Skin of body (tissue), 2 donors: ENCODE measurements around the gene SELENOW. TPM values are rescaled to one million over a fixed set of nuclear protein-coding genes. Genes with fewer than 3 reads are reported as not detected.
"Not testable (repeated sequence)": the region's sequence is repeated elsewhere in the genome, so short reads cannot be mapped to it uniquely, and the experiment has no call there.

ENCODE experiments used
- DNase-seq: peaks from one replicate; lab custom pipeline; 2025; lab: John Stamatoyannopoulos, UW
- total RNA-seq: library from RNA; depleted of rRNA; stranded (reverse); fragments of >200 nt; gene quantifications from one replicate; pipeline ENCODE4 v1.2.3, GENCODE V29; 2014

SELENOW gene
- 169 TPM for total RNA-seq

DNA sequence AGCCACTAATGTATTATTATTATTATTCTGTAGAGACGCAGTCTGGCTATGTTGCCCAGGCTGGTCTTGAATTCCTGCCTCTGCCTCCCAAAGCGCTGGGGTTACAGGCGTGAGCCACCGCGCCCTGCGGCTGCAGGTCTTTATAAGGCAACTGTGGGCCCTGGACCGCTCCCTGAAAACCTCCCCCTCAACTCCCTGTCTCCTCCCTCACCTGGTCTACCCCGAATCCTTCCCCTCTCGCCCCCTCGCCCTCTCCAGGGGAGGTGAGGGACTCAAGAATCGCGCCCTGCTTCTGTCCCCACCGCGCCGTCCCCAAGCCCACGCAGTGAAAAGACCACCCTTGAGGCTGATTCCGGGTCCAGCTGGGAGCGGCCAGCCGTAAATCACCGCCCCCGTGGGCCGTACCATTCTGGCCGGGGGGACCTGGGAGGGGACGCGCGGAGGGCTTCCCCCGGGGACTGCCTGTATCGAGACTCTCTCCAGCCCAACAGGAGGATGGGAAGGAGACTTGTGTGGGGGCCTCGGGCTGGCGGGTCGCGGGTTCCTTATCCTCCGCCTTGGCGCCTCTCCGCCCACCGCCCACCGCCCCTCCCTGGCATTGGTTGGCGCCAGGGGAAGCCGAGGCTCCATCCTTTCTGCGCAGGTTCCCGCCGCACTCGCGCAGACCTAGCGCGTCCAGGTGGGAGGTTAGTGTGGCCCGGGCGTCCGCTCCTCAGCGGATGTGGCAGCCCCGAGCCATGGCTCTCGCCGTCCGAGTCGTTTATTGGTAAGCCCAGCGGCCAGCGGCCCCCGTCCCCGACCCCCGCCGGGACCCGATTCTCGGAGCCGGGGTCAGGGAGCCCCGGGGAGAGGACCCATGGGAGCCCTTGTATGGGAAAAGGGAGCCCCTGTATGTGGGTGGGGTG, at the start of gene SELENOW:
SELENOW (plus strand) TSS at position 655 of the 905 bp plus-strand sequence; CDS start at position 738, 83 bp downstream.
- peak; percentile 48 for DNase-seq

DNA sequence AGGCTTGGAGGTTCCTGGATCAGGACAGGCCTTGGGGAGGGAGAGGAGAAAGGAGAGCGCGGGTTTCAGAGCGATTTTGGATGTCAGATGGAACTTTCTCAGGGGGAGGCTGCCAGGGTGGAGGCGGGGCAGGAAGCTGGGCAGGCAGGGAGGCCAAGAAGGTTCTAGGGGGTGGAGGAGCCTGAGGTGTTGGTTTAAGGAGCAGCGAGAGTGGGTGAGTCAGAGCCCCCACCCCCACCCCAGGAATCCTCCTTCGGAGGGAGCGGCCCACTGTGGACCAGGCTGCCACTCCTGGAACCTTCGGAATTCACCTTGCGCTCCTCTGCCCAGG, 49.1 kb upstream of the SELENOW start:
- no peak for DNase-seq

DNA sequence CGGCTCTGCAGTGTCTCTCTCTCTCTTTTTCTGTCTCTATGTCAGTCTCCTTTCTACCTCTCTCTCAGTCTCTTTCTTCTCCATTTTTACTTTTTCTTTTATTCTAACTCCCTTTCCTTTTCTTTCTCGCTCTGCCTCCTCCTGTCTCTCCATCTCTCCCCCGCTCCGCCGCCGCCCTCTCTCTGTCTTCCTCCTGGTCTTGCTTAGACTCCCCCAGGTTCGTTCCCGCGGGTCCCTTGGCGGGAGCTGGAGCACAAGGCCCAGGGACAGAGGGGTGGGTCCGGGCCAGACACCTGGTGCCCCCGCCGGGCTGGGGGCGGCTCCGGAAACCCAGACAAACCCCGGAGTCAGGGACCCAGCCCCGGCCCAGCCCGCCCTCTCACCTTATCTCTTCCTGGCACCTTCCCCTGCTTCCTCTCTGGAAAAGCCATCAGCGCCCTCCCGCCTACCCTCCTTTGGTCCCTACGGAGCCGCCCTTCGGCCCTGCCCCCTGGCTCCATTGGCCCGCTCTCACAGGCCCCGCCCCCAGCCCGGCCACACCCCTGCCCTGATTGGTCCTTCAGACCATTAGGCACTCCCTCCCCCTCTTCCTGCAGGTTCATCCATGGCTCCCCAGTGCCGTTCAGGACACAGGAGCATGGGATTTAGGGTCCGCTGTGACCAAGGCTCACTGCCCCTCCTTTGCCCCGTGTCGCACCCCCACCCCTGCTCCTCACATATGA, 48.5 kb upstream of the SELENOW start:
- DNase-seq = no peak

DNA sequence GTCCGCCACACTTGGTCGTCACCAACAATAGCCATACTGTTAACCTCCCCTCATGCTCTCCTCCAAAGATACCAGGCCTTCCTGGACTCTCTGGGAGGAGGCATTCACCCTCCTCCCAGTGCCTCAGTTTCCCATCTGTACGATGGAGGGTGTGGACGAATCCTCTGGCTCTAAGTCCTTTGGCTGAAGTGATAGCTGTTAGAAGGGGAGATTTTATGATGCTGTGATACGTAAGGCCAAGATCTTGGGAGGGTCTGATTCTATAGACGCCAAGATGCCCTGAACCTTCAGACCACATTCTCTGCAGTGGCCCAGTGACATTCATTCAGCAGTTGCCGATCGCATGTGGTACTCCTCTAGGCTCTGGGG, 48.0 kb upstream of the SELENOW start:
- no peak for DNase-seq

DNA sequence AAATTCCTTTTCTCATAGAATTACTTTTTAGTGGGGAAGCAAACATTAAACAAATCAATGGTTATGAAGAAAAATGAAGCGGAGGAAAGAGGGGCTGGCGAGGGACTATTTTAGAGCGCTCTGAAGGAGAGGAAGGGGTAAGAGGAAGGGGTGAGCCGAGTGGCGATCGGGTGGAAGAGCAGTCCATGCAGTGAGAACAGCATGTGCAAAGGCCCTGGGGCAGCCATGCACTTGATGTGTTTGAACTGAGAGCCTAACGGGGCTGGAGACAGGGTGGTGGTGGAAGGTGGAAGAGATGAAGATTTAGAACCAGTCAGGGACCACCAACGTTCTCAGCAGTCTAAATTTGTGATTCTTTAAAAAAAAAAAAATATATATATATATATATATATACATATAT, 47.6 kb upstream of the SELENOW start:
- DNase-seq = no peak

DNA sequence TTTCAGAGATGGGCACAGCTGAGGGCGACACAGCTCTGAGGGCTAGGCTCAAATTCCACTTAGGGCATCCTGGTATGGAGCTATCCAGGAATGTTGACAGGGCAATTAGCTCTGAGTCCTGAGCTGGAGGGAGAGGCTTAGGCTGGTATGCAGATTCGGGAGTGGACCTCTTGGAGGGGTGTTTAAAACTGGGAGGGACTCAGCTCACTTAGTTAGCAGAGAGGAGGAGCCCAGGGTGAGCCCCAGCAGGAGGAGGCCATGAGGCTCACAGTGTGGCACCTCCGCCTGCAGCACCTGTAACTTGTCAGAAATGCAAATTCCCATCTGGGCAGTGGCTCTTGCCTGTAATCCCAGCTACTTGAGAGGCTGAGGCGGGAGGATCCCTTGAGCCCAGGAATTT, 43.4 kb upstream of the SELENOW start:
- DNase-seq = no peak

DNA sequence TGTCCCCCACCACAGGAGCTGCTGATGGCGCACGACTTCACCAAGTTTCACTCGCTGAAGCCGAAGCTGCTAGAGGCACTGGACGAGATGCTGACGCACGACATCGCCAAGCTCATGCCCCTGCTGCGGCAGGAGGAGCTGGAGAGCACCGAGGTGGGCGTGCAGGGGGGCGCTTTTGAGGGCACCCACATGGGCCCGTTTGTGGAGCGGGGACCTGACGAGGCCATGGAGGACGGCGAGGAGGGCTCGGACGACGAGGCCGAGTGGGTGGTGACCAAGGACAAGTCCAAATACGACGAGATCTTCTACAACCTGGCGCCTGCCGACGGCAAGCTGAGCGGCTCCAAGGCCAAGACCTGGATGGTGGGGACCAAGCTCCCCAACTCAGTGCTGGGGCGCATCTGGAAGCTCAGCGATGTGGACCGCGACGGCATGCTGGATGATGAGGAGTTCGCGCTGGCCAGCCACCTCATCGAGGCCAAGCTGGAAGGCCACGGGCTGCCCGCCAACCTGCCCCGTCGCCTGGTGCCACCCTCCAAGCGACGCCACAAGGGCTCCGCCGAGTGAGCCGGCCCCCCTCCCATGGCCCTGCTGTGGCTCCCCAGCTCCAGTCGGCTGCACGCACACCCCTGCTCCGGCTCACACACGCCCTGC, 37.5 kb upstream of the SELENOW start:
- no peak for DNase-seq

DNA sequence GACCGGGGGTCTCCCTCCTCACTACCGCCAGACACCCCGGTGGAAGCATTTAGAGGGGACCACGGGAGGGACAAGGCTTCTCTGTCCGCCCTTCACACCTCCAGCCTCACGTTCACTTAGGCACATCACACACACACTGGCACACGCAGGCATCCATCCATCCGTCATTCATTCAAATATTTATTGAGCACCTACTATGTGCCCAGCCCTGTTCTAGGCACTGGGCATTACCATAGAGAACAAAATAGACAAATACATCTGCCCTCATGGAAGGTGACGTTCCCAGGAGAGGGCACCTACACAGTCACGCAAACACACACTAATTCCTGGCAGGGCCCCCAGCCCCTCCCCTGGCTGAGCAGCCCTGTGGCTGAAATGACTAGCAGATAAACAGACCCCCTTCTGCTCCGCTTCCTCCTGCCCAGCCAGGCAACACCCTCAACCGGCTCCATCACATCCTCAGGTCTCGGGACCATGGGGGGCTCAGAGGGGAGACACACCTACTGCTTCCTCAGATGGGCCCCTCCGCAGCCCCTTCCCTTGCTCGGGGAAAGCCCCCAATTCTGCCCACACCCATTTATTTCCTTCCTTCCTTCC, 36.9 kb upstream of the SELENOW start:
- no peak for DNase-seq

DNA sequence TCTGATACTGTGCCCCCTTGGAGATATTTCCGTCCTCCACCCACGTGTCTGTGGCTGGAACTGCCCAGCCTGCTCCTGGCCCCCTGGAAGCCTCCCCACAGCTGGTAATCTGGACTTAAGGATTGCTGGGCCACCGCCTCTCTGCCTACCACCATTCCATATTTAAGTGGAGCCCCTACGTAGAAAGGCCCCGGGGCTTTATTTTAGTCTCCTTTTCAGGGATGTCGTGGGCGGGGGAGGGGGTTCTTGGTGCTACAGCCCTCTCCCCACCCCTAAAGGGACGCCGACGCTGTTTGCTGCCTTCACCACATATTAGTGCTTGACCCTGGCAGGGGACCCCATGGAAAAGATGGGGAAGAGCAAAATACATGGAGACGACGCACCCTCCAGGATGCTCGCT, 35.9 kb upstream of the SELENOW start:
- no peak for DNase-seq

DNA sequence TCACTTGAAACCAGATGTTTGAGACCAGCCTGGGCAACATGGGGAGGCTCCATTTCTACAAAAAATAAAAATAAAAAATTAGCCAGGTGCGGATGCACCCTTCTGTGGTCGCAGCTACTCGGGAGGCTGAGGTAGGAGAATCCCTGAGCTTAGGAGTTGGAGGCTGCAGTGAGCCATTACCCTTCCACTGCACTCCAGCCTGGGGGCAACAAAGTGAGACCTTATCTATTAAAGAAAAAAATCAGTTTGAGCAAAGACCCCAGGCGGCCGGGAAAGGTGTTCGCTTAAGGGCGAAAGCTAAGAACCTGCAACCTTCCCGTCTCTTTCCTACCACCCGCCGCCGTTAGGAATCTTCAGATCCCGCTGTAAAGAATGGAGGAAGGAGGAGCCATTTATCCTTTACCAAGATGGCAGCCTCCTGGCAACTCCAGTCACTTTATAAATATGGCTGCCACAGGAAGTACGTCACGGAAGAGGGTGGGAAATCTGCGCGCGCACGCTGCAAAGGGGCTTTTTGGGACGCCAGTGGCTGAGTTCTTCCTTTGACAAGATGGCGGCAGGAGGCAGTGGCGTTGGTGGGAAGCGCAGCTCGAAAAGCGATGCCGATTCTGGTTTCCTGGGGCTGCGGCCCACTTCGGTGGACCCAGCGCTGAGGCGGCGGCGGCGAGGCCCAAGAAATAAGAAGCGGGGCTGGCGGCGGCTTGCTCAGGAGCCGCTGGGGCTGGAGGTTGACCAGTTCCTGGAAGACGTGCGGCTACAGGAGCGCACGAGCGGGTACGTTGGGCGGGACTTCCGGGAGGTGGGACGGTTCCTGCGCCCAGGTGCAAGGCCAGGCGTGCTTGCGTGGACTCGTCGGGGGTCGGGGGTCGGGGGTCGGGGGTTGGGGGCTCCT, 33.2 kb upstream of the SELENOW start, which contains the start of gene NOP53:
NOP53 (plus strand) TSS at position 537 of the 892 bp plus-strand sequence; CDS start at position 551, 14 bp downstream.
- DNase-seq = peak; percentile 98

DNA sequence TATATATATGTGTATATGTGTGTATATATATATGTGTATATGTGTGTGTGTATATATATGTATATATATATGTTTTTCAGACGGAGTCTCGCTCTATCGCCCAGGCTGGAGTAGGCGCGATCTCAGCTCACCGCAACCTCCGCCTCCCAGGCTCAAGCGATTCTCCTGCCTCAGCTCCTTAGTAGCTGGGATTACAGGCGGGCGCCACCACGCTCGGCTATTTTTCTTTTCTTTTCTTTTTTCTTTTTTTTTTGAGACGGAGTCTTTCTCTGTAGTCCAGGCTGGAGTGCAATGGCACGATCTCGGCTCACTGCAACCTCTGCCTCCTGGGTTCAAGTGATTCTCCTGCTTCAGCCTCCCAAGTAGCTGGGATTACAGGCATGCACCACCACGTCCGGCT, 32.4 kb upstream of the SELENOW start:
- DNase-seq = not testable (repeated sequence)

DNA sequence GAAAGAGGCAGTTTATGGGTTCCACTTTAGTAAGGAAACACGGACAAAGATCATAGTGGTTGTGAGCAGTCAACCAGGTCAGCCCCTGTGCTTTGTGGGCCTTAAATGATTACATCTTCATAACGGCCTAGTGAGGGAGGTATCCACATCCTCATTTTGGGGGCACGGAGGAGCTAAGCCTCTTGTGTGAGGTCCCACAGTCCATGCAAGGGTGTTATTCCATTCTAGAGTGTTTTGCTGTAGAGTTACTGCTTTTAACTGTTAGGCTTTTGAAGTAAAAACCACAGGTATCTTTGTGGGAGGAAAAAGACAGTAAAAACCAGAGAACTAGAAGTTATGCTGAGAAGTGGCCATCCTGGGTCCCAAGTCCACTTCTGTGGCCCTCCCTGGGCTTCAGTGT, 29.2 kb upstream of the SELENOW start:
- no peak for DNase-seq

DNA sequence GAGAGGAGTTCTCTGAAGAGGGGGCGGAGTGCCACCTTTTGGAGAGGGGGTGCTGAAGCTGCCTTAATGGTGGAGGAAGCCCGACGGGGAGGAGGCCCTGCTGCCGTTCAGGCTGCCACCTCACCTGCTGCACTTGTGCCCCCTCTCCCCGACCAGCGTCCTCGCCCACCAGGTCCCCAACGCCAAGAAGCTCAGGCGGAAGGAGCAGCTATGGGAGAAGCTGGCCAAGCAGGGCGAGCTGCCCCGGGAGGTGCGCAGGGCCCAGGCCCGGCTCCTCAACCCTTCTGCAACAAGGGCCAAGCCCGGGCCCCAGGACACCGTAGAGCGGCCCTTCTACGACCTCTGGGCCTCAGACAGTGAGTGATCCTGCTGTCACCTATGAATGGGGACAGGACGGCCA, 27.8 kb upstream of the SELENOW start:
- no peak for DNase-seq

DNA sequence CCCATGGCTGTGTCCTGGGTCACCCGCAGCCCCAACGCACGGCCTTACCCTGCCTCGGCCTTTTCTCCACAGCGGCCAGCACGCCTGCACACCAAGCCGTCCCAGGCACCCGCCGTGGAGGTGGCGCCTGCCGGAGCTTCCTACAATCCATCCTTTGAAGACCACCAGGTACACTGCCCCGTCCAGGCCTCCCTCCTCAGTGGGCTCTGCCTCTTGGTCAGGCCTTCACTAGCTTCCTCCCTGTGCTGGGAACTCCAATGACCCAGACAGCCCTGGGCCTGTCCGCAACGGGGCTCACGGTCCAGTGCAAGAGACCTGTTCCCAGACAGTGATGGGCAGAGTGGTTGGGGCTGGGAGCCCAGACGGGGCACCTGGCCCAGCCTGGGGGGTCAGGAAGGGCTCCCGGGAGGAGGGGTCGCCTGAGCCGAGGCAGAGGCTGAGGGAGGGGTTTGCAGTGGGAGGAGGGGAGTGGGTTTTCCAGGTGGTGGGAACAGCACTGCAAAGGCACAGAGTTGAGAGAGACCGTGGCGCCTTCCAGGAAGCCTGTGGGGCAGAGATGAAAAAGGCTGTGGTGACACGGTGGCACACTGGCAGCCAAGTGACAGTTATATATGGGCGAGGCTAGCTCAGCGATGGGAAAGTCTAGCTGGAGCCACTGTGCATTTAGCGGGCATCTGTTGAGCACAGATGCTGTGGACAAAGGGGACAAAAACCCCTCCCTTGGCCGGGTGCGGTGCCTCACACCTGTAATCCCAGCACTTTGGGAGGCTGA, 25.9 kb upstream of the SELENOW start:
- DNase-seq = no peak

DNA sequence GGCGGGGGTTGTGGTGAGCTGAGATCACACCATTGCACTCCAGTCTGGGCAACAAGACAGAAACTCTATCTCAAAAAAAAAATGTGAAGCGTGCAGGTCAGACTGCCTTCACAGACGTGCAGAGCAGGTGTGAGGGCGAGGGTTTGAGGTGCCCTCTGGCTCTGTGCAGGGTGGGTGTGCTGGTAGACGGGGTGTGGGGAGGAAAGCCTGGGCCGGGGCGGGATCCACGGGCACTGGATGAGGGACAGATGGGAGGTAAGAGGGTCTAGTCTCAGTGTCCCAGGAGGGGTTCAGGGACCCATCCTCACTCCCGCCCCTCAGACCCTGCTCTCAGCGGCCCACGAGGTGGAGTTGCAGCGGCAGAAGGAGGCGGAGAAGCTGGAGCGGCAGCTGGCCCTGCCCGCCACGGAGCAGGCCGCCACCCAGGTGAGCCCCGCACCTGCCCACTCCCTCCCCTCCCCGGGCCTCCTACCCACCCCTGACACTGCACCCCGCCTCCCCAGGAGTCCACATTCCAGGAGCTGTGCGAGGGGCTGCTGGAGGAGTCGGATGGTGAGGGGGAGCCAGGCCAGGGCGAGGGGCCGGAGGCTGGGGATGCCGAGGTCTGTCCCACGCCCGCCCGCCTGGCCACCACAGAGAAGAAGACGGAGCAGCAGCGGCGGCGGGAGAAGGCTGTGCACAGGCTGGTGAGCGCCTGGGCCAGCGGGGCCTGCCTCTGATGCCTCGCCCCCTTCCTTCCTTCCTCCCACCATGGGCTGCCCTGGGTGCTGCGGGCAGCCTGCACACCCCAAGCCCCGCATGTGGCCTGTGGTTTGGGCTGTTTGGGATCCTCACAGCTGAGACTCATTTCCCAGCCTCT, 24.1 kb upstream of the SELENOW start:
- no peak for DNase-seq

DNA sequence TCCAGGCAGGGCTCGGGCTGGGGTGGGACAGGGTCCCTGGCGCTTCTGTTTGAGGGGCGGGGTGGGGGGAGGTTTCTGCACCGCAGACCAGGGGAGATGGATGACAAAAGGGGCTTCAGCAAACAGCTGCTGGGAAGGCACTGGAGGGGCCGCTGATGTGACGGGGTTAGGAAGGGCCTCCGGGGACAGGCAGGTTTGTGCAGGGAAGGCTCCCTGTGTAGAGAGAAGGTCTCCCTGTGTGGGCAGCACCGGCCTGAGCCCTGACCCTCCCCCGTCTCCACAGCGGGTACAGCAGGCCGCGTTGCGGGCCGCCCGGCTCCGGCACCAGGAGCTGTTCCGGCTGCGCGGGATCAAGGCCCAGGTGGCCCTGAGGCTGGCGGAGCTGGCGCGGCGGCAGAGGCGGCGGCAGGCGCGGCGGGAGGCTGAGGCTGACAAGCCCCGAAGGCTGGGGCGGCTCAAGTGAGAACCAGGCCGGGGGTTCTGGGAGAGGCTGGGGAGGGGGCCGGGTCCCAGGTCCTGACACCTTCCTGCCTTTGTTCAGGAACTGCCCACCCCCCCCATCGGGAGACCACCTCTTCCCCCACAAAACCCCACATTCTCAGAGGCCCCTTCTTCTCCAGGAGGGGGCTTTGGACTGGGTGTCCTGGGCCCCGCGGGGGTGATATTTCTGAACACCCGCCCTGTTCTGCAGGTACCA, 23.3 kb upstream of the SELENOW start:
- no peak for DNase-seq

DNA sequence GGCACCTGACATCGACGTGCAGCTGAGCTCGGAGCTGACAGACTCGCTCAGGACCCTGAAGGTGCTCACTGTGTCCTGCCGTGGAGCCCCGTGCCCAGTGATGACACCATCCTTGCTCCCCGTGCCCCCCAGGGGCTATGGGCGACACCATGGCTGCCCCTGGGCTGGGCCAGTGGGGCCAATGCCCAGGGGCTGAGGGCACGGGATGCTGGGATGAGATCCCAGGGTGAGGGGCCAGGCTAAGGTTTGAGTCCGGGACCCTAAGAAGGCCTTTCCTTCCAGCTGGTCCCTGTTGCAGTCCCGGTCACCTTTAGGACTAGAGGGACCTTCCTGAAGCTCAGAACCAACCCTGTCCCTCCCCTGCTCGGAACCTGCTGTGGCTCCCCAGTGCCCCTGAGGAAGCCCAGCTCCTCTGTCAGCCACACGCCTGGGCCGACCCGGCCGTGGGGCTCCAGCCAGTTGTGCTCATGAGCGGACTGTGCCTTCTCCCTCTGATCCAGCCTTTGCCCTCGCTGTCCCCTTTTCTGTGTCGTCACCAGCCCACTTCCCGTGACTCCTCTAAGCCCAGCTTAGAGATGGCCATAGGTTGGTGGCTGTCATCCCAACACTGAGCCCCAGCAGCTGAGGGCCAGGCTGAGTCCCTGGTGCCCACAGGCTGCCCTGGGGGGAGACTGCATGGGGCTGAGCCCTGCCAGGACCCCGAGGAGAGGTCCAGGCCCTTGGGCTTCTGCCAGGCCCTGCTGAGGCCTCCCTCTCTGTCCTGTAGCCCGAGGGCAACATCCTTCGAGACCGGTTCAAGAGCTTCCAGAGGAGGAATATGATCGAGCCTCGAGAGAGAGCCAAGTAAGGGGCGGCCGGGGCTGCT, 22.5 kb upstream of the SELENOW start:
- DNase-seq = no peak

DNA sequence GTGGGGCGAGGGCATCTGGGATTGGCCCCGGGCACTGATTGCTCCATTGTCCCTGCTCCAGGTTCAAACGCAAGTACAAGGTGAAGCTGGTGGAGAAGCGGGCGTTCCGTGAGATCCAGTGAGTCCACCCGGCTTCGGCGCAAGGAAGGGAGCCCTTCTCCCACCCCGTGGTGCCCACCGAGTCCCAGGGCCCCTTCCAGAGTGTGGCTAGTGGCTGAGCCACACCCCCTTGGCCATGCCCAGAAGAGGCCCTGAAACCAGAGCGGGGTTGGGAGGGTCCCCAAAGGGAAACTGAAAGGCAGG, 21.9 kb upstream of the SELENOW start:
- no peak for DNase-seq
